GM12865 (cell line): ENCODE data around the gene TNC.

ENCODE experiments used
- DNase-seq: peaks from one replicate; pipeline ENCODE4 v3.0.0; 2010; ENCODE audit warnings: low read depth
- H3K4me3 ChIP-seq: 2 replicates; pipeline ENCODE4 v1.5.1; 2011; ENCODE audit warnings: mild to moderate bottlenecking, low read depth, low read length, control low read depth
- TF ChIP-seq, protein P1 (sequence below): IDR thresholded peaks from 2 replicates; pipeline ENCODE4 v1.5.1; 2011; ENCODE audit warnings: low read length, control low read depth, low read depth, inconsistent platforms; ENCODE audit not compliant: insufficient read depth; ENCODE audit errors: missing control alignments

TNC gene

DNA sequence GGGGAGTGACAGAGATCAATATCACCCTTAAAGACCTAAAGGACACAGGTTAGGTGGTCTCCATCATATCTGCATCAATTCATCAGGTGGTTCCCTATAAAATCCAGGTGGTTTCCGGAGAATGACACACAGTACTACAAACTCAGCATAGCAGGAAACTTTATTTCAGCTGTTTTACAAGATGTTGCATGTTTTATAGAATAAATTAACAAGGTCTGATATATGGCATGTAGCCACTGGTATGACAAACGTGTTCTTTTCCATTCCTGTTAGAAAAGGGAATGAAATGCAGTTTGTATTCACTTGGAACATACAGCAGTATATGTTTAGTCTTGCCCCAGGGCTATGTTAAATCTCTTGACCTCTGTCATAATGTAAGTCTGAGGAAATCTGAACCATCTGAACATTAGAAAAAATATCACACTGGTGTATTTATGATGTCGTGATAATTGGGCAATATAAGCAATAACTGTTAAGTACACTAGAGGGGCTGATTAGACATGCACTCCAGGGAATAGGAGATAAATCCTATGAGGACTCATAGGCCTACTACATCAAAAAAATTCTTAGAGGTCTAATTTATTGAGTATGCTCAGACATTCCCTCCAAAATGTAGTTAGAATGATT is 145.3 kb downstream of the TNC start:
- H3K4me3 ChIP-seq = no peak overlapping the region
- TF ChIP-seq, protein P1, sequence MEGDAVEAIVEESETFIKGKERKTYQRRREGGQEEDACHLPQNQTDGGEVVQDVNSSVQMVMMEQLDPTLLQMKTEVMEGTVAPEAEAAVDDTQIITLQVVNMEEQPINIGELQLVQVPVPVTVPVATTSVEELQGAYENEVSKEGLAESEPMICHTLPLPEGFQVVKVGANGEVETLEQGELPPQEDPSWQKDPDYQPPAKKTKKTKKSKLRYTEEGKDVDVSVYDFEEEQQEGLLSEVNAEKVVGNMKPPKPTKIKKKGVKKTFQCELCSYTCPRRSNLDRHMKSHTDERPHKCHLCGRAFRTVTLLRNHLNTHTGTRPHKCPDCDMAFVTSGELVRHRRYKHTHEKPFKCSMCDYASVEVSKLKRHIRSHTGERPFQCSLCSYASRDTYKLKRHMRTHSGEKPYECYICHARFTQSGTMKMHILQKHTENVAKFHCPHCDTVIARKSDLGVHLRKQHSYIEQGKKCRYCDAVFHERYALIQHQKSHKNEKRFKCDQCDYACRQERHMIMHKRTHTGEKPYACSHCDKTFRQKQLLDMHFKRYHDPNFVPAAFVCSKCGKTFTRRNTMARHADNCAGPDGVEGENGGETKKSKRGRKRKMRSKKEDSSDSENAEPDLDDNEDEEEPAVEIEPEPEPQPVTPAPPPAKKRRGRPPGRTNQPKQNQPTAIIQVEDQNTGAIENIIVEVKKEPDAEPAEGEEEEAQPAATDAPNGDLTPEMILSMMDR = no peak
- no peak for DNase-seq
